ENCODE results near the gene PIGH. TPM values are rescaled to one million over a fixed set of nuclear protein-coding genes. Genes with fewer than 3 reads are reported as not detected.
"Not testable (repeated sequence)": the region's sequence is repeated elsewhere in the genome, so short reads cannot be mapped to it uniquely, and the experiment has no call there.

The PIGH gene
- polyA plus RNA-seq, 1 donor from 2014 or later, result 91.8 TPM

- H3K27me3 ChIP-seq (ENCODE audit: insufficient read depth, low read depth, low read length), result no peaks in the 10 kb centered on the region
- no peaks in the 10 kb centered on the region for H3K36me3 ChIP-seq (ENCODE audit: insufficient read depth, low read length)
- H3K79me2 ChIP-seq (replicated peaks; ENCODE audit: insufficient read depth, low read length), result no peaks in the 10 kb centered on the region
- H3F3A ChIP-seq (ENCODE audit: insufficient read depth, low read length, poor library complexity, severe bottlenecking), result no peaks in the 10 kb centered on the region
- TF ChIP-seq POLR2AphosphoS5 (IDR thresholded peaks at IDR 0.05) (no peak), MXI1 (conservative IDR thresholded peaks at IDR 0.05; ENCODE audit: poor library complexity, severe bottlenecking) (no peak), RAD21 (conservative IDR thresholded peaks at IDR 0.05) (no peak), SMC3 (conservative IDR thresholded peaks at IDR 0.05; ENCODE audit: poor library complexity) (no peak), CTCF (IDR thresholded peaks at IDR 0.05; ENCODE audit: poor library complexity, severe bottlenecking) (no peak), EZH2 (IDR thresholded peaks at IDR 0.05; ENCODE audit: borderline replicate concordance, insufficient read depth, low read length, poor library complexity, severe bottlenecking) (no peak), EP300 (conservative IDR thresholded peaks at IDR 0.05; ENCODE audit: poor library complexity, severe bottlenecking) (no peak), REST (IDR thresholded peaks at IDR 0.05; ENCODE audit: borderline replicate concordance) (no peak), TAF1 (IDR thresholded peaks at IDR 0.05; ENCODE audit: low read depth) (no peak)
- H3K27ac ChIP-seq (ENCODE audit: low read length), result no peak overlapping the region
- no peaks in the 10 kb centered on the region for H3K9me3 ChIP-seq (ENCODE audit: low read length)
- H2AFZ ChIP-seq (ENCODE audit: low read depth, low read length), result no peak overlapping the region
- H3K4me2 ChIP-seq (ENCODE audit: low read length), result no peak overlapping the region
- H4K20me1 ChIP-seq (ENCODE audit: insufficient read depth), result no peaks in the 10 kb centered on the region
- no peak overlapping the region for H3K4me3 ChIP-seq (ENCODE audit: low read length)
- no peaks in the 10 kb centered on the region for H3K9me2 ChIP-seq (ENCODE audit: insufficient read depth, low read length)
- no peak overlapping the region for H3K9ac ChIP-seq (ENCODE audit: low read length)
Observed at GRCh38 chr14:67602076-67602475, 2.0 kb upstream of the PIGH start.

GRCh38 chr14:67600562-67600974 lies 500 bp upstream of the PIGH start:
- peak overlapping the region; percentile 71 for H3K27ac ChIP-seq (ENCODE audit: low read length)
- not testable (repeated sequence) for H3K27me3 ChIP-seq (ENCODE audit: insufficient read depth, low read depth, low read length); H3F3A ChIP-seq (ENCODE audit: insufficient read depth, low read length, poor library complexity, severe bottlenecking); H3K9me3 ChIP-seq (ENCODE audit: low read length); H3K36me3 ChIP-seq (ENCODE audit: insufficient read depth, low read length); H3K79me2 ChIP-seq (replicated peaks; ENCODE audit: insufficient read depth, low read length); H3K9me2 ChIP-seq (ENCODE audit: insufficient read depth, low read length); H3K4me2 ChIP-seq (ENCODE audit: low read length); H4K20me1 ChIP-seq (ENCODE audit: insufficient read depth)
- peak overlapping the region; percentile 93 for H2AFZ ChIP-seq (ENCODE audit: low read depth, low read length)
- peak overlapping the region; percentile 89 for H3K4me3 ChIP-seq (ENCODE audit: low read length)
- peak overlapping the region; percentile 77 for H3K9ac ChIP-seq (ENCODE audit: low read length)

- Histone ChIP-seq H3K9ac (ENCODE audit: low read length) (no peak overlapping the region), H3F3A (ENCODE audit: insufficient read depth, low read length, poor library complexity, severe bottlenecking) (no peaks in the 10 kb centered on the region), H4K20me1 (ENCODE audit: insufficient read depth) (no peaks in the 10 kb centered on the region), H3K36me3 (ENCODE audit: insufficient read depth, low read length) (no peaks in the 10 kb centered on the region), H3K4me3 (ENCODE audit: low read length) (no peak overlapping the region), H3K27ac (ENCODE audit: low read length) (no peak overlapping the region), H3K9me2 (ENCODE audit: insufficient read depth, low read length) (no peaks in the 10 kb centered on the region), H3K9me3 (ENCODE audit: low read length) (no peaks in the 10 kb centered on the region), H3K79me2 (replicated peaks; ENCODE audit: insufficient read depth, low read length) (no peaks in the 10 kb centered on the region), H2AFZ (ENCODE audit: low read depth, low read length) (no peak overlapping the region), H3K4me2 (ENCODE audit: low read length) (no peak overlapping the region), H3K27me3 (ENCODE audit: insufficient read depth, low read depth, low read length) (no peaks in the 10 kb centered on the region)
- TF ChIP-seq REST (IDR thresholded peaks at IDR 0.05; ENCODE audit: borderline replicate concordance) (no peak), POLR2AphosphoS5 (IDR thresholded peaks at IDR 0.05) (no peak), EZH2 (IDR thresholded peaks at IDR 0.05; ENCODE audit: borderline replicate concordance, insufficient read depth, low read length, poor library complexity, severe bottlenecking) (no peak), SMC3 (conservative IDR thresholded peaks at IDR 0.05; ENCODE audit: poor library complexity) (no peak), CTCF (IDR thresholded peaks at IDR 0.05; ENCODE audit: poor library complexity, severe bottlenecking) (no peak), RAD21 (conservative IDR thresholded peaks at IDR 0.05) (no peak), EP300 (conservative IDR thresholded peaks at IDR 0.05; ENCODE audit: poor library complexity, severe bottlenecking) (no peak), TAF1 (IDR thresholded peaks at IDR 0.05; ENCODE audit: low read depth) (no peak), MXI1 (conservative IDR thresholded peaks at IDR 0.05; ENCODE audit: poor library complexity, severe bottlenecking) (no peak)
Observed at GRCh38 chr14:67595392-67595791, 4.7 kb downstream of the PIGH start.
